BE2C (cell line): ENCODE data around the gene HRK.
A peak's percentile ranks its signal among the peaks of the same experiment; 100 is the strongest.

Experiments
- DNase-seq: peaks from one replicate; pipeline ENCODE4 v3.0.0-alpha.2; 2020
- H3K27me3 ChIP-seq: fragments of 250-450 bp; sonication (Bioruptor Pico); 2 replicates; pipeline ENCODE4 v1.5.1; 2020; ENCODE audit warnings: mild to moderate bottlenecking
- H3K36me3 ChIP-seq: fragments of 250-450 bp; sonication (Bioruptor Pico); 2 replicates; pipeline ENCODE4 v1.5.1; 2020; ENCODE audit warnings: mild to moderate bottlenecking
- H3K4me1 ChIP-seq: fragments of 250-450 bp; sonication (Bioruptor Pico); 2 replicates; pipeline ENCODE4 v1.5.1; 2020
- H3K4me3 ChIP-seq: 2 replicates; pipeline ENCODE4 v1.5.1; 2011; ENCODE audit warnings: low read depth, low read length
- H3K9me3 ChIP-seq: fragments of 250-450 bp; sonication (Bioruptor Pico); 2 replicates; pipeline ENCODE4 v1.5.1; 2020
- TF ChIP-seq, protein P1 (sequence below): IDR thresholded peaks from 2 replicates; pipeline ENCODE4 v1.5.1; 2012; ENCODE audit warnings: mild to moderate bottlenecking, low read depth, low read length

The HRK gene

DNA sequence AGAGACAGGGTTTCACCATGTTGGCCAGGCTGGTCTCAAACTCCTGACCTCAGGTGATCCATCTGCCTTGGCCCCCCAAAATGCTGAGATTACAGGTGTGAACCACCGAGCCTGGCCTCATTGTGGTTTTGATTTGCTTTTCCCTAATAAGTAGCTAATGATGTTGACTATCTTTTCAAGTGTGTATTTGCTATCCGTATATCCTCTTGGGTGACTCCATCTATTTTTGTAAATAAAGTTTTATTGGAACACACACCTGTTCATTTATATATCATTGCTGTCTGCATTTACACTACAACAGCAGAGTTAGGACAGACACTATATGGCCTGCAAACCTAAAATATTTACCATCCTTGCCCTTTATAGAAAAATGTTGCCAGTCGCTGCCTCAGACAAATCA is 13.7 kb upstream of the HRK start:
- Histone ChIP-seq H3K27me3 (no peaks in the 10 kb centered on the region), H3K4me1 (no peaks in the 10 kb centered on the region), H3K9me3 (no peaks in the 10 kb centered on the region), H3K4me3 (no peak overlapping the region), H3K36me3 (no peaks in the 10 kb centered on the region)
- no peak for DNase-seq
- TF ChIP-seq, protein P1, sequence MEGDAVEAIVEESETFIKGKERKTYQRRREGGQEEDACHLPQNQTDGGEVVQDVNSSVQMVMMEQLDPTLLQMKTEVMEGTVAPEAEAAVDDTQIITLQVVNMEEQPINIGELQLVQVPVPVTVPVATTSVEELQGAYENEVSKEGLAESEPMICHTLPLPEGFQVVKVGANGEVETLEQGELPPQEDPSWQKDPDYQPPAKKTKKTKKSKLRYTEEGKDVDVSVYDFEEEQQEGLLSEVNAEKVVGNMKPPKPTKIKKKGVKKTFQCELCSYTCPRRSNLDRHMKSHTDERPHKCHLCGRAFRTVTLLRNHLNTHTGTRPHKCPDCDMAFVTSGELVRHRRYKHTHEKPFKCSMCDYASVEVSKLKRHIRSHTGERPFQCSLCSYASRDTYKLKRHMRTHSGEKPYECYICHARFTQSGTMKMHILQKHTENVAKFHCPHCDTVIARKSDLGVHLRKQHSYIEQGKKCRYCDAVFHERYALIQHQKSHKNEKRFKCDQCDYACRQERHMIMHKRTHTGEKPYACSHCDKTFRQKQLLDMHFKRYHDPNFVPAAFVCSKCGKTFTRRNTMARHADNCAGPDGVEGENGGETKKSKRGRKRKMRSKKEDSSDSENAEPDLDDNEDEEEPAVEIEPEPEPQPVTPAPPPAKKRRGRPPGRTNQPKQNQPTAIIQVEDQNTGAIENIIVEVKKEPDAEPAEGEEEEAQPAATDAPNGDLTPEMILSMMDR = no peak

DNA sequence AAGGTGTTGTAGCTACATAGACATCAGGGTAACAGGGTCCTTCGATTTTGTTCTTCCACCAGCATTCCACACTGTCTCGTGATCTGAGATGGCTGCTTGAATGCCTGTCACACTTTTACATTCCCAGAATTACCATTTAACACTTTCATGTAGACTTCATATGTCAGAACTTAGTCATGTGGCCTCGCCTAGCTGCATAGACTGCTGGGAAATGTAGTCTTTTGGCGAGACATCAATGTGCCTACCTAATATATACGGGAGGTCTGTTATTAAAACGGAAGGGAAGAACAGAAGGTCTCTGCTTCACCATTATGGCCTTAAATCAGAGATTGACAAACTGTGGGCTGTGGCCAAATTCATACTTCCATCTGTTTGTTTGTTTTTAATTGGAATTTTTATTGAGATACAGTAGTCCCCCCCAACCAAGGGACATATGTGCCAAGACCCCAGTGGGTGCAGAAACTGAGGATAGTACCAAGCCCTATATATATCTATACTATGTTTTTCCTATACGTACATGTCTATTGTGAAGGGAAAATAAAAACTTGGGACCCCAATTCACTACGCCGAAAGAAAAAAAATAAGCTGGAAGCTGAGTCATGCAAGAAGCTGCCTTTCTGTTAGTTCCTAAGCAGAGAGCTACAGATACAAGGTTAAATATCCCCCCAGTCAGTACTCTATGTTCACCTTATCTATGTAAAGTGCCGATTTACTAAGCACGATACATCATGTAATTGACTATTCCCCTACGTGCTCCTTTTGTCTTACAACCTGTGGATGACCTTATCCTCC is 11.3 kb upstream of the HRK start:
- TF ChIP-seq, protein P1 = no peak
- Histone ChIP-seq H3K4me3 (no peak overlapping the region), H3K36me3 (no peaks in the 10 kb centered on the region), H3K9me3 (no peaks in the 10 kb centered on the region), H3K4me1 (no peaks in the 10 kb centered on the region), H3K27me3 (no peaks in the 10 kb centered on the region)
- peak; percentile 25 for DNase-seq

DNA sequence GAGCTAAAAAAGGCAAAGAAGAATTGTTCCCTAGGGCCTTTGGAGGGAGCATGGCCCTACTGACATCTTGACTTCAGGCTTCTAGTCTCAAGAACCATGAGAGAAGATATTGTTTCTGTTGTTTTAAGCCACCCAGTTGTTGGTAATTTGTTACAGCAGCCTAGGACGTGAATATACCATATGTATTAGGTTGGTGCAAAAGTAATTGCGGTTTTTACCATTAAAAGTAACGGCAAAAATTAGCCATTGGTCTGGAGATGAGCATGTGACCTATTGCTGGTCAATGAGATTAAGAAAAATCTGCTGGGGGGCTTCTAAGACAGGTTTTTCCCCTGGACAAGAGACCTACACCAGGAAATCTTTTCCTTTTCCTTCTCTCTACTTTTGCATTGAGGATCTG is 9.8 kb upstream of the HRK start:
- Histone ChIP-seq H3K4me3 (no peak overlapping the region), H3K4me1 (no peaks in the 10 kb centered on the region), H3K27me3 (no peaks in the 10 kb centered on the region), H3K9me3 (no peaks in the 10 kb centered on the region), H3K36me3 (no peaks in the 10 kb centered on the region)
- no peak for DNase-seq
- TF ChIP-seq, protein P1 = no peak

DNA sequence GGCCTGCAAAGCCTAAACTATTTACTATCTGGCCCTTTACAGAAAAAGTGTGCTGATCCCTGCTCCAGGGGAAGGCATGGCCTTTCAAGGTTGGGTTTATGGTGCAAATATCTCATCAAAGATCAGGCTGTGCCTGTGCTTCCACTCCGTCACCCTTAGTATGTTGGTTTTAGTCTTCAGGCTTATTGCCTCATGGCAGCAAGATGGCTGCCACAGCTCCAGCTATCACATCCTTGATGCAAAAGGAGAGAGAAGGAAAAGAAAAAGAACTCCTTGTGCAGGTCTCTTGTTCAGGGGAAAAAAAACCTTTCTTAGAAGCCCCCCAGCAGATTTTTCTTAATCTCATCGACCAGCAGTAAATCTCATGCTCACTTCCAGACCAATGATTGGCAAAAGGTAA is 9.1 kb upstream of the HRK start:
- Histone ChIP-seq H3K27me3 (no peaks in the 10 kb centered on the region), H3K9me3 (no peaks in the 10 kb centered on the region), H3K4me3 (no peak overlapping the region), H3K36me3 (no peaks in the 10 kb centered on the region), H3K4me1 (no peaks in the 10 kb centered on the region)
- TF ChIP-seq, protein P1 = no peak
- DNase-seq = no peak

DNA sequence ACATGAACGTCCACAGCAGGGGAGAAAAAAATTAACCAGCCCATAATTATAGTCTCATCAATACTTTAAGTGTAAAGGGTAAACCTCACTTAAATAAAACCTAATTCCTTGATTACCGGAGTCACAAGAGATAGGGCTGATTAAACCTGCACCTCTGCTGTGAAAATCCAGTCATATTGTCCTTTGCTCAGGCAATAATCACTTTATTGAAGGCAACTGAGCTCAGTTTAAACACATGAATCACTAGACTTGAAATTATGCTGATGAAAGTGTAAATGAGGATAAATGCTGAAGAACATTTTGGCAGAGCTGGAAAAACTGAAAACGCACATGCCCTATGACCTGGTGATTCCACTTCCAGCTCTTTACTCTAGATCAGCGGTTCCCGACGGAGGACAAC is 6.7 kb upstream of the HRK start:
- Histone ChIP-seq H3K27me3 (peaks cover 11% of the 10 kb centered on the region), H3K4me1 (0 out of 2 replicates have a peak, but pooled peaks cover 3% of the 10 kb centered on the region), H3K36me3 (no peaks in the 10 kb centered on the region), H3K4me3 (no peak overlapping the region), H3K9me3 (no peaks in the 10 kb centered on the region)
- no peak for DNase-seq
- TF ChIP-seq, protein P1 = no peak

DNA sequence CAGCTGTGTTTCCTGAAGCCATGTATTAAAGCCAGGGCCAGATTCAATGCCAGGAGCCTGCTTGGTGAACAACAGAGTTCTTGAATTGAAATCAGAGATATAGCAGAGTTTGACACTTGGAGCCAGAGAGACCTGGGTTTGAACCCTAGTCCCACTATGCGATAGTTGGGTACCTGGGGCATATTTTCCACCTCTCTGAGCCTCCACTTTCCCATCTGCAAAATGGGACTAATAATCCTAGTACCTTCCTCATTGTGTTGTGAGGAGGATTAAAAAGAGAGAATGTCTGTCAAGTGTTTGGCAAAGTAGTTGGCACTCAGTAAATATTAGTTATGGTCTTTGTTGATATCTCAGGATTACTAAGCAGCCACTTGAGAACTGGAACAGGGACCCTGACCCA is 6.0 kb upstream of the HRK start:
- TF ChIP-seq, protein P1 = no peak
- no peak for DNase-seq
- no peaks in the 10 kb centered on the region for H3K36me3 ChIP-seq
- 0 out of 2 replicates have a peak, but pooled peaks cover 3% of the 10 kb centered on the region for H3K4me1 ChIP-seq
- no peak overlapping the region for H3K4me3 ChIP-seq
- no peaks in the 10 kb centered on the region for H3K9me3 ChIP-seq
- H3K27me3 ChIP-seq = peaks cover 17% of the 10 kb centered on the region
